Astrocyte (in vitro differentiated cells and primary cell): ENCODE measurements around the gene IGHMBP2. TPM values are rescaled to one million over a fixed set of nuclear protein-coding genes. Genes with fewer than 3 reads are reported as not detected.

Experiments used
- DNase-seq: peaks from one replicate; pipeline ENCODE4 v3.0.0-alpha.2; 2010; ENCODE audit warnings: low read depth
- FAIRE-seq: peaks from 2 replicates; lab custom pipeline; 2011; peaks lifted over from hg19 to GRCh38; lab: Jason Lieb, UNC
- H2AFZ ChIP-seq: 2 replicates; pipeline ENCODE4 v1.6.0; 2012; ENCODE audit warnings: low read depth, low read length, inconsistent platforms
- H3K27ac ChIP-seq: 2 replicates; pipeline ENCODE4 v1.5.1; 2011; ENCODE audit warnings: low read depth, low read length, inconsistent platforms
- H3K27me3 ChIP-seq: 2 replicates; pipeline ENCODE4 v1.6.0; 2011; ENCODE audit warnings: low read length, inconsistent platforms; ENCODE audit not compliant: insufficient read depth
- H3K36me3 ChIP-seq: 2 replicates; pipeline ENCODE4 v1.5.1; 2011; ENCODE audit warnings: low read length, inconsistent platforms; ENCODE audit not compliant: insufficient read depth
- H3K4me1 ChIP-seq: 2 replicates; pipeline ENCODE4 v1.5.1; 2011; ENCODE audit warnings: low read length, inconsistent platforms; ENCODE audit not compliant: insufficient read depth
- H3K4me2 ChIP-seq: 2 replicates; pipeline ENCODE4 v1.6.0; 2012; ENCODE audit warnings: low read length, inconsistent platforms
- H3K4me3 ChIP-seq: 2 replicates; pipeline ENCODE4 v1.5.1; 2011; ENCODE audit warnings: low read depth, mild to moderate bottlenecking, low read length, inconsistent platforms; ENCODE audit not compliant: insufficient read depth
- H3K79me2 ChIP-seq: 2 replicates; pipeline ENCODE4 v1.6.0; 2012; ENCODE audit warnings: mild to moderate bottlenecking, low read length, inconsistent platforms; ENCODE audit not compliant: insufficient read depth
- H3K9ac ChIP-seq: 2 replicates; pipeline ENCODE4 v1.6.0; 2012; ENCODE audit warnings: mild to moderate bottlenecking, low read length, inconsistent platforms
- H3K9me3 ChIP-seq: 2 replicates; pipeline ENCODE4 v1.5.1; 2012; ENCODE audit warnings: low read depth, mild to moderate bottlenecking, low read length, inconsistent platforms; ENCODE audit not compliant: insufficient read depth
- H4K20me1 ChIP-seq: 2 replicates; pipeline ENCODE4 v1.6.0; 2012; ENCODE audit warnings: low read length, inconsistent platforms; ENCODE audit not compliant: insufficient read depth
- H3K27ac Mint-ChIP-seq: one replicate; pipeline ENCODE4 v1.8.0; 2021; ENCODE audit warnings: mild to moderate bottlenecking, mixed read lengths; ENCODE audit not compliant: unreplicated experiment
- H3K27me3 Mint-ChIP-seq: one replicate; pipeline ENCODE4 v1.8.0; 2021; ENCODE audit warnings: low read depth, mixed read lengths; ENCODE audit not compliant: unreplicated experiment
- H3K36me3 Mint-ChIP-seq: one replicate; pipeline ENCODE4 v1.8.0; 2021; ENCODE audit warnings: low read depth, mixed read lengths; ENCODE audit not compliant: unreplicated experiment
- H3K4me1 Mint-ChIP-seq: one replicate; pipeline ENCODE4 v1.8.0; 2021; ENCODE audit warnings: low read depth, mixed read lengths; ENCODE audit not compliant: unreplicated experiment
- H3K4me3 Mint-ChIP-seq: one replicate; pipeline ENCODE4 v1.8.0; 2021; ENCODE audit warnings: mild to moderate bottlenecking, moderate library complexity, mixed read lengths; ENCODE audit not compliant: unreplicated experiment
- H3K9me3 Mint-ChIP-seq: one replicate; pipeline ENCODE4 v1.8.0; 2021; ENCODE audit warnings: mild to moderate bottlenecking, mixed read lengths; ENCODE audit not compliant: unreplicated experiment
- CTCF ChIP-seq: IDR thresholded peaks from 2 replicates; pipeline ENCODE4 v1.5.1; 2011; ENCODE audit warnings: low read depth, mild to moderate bottlenecking, inconsistent platforms, low read length, moderate library complexity; ENCODE audit not compliant: insufficient read depth
- EZH2 ChIP-seq: IDR thresholded peaks from 2 replicates; pipeline ENCODE4 v1.6.1; 2012; ENCODE audit warnings: mild to moderate bottlenecking, low read length, inconsistent platforms; ENCODE audit not compliant: insufficient read depth
- total RNA-seq: library from RNA; stranded (reverse); gene quantifications from 2 replicates; pipeline ENCODE4 v1.2.1, GENCODE V29; 2021

IGHMBP2 gene
- total RNA-seq, 1 donor from 2014 or later: 14.0 TPM

DNA sequence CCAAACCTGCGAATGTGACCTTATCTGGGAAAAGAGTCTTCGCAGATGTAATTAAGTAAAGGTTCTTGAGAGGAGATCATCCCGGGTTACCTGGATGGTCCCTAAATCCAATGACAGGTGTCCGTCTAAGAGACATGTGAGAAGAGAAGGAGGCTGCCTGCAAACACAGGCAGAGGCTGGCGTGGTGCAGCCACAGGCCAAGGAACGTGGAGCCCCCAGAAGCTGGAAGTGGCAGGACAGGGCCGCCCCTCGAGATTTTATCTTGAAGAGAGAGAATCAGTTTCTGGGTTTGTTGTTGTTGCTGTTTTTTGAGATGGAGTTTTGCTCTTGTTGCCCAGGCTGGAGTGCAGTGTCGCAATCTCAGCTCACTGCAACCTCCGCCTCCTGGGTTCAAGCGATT lies 43.5 kb downstream of the IGHMBP2 start:
- Mint-ChIP-seq H3K4me1 (peaks cover 12% of the 10 kb centered on the region), H3K27ac (peak overlapping the region; percentile 29), H3K36me3 (no peaks in the 10 kb centered on the region), H3K27me3 (peaks cover 4% of the 10 kb centered on the region), H3K9me3 (no peaks in the 10 kb centered on the region), H3K4me3 (no peak overlapping the region)
- Histone ChIP-seq H3K4me2 (no peak overlapping the region), H3K36me3 (no peaks in the 10 kb centered on the region), H3K79me2 (no peaks in the 10 kb centered on the region), H3K9me3 (no peaks in the 10 kb centered on the region), H3K27me3 (no peaks in the 10 kb centered on the region), H4K20me1 (no peaks in the 10 kb centered on the region), H3K27ac (no peak overlapping the region), H3K4me1 (peaks cover 7% of the 10 kb centered on the region), H2AFZ (no peak overlapping the region), H3K9ac (peak overlapping the region; percentile 72), H3K4me3 (no peak overlapping the region)
- TF ChIP-seq EZH2: no peak
- TF ChIP-seq CTCF: no peak
- no peak for DNase-seq
- no peak for FAIRE-seq

DNA sequence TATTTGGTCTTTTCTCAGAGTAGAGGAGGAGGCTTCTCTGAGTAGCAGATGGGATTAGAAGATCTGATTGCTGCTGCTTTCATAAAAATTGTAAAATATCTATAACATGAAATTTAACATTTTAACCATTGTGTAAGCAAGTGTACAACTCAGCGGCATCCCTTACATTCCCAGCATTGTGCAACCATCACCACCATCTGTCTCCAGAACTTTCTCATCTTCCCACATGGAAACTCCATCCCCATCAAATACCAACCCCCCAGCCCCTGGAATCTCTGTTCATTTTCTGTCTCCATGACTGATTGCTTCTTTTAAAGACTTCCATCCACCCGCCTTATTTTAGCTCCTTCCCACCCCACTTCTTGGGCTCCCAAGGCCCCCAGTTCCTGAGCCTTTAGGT lies 44.8 kb downstream of the IGHMBP2 start:
- no peaks in the 10 kb centered on the region for H3K9me3 Mint-ChIP-seq
- peaks cover 4% of the 10 kb centered on the region for H3K27me3 Mint-ChIP-seq
- no peak overlapping the region for H2AFZ ChIP-seq

More for the DNA sequence above, 44.8 kb downstream of the IGHMBP2 start:
- H3K27ac Mint-ChIP-seq: no peak overlapping the region
- H3K79me2 ChIP-seq: no peaks in the 10 kb centered on the region
- H3K27me3 ChIP-seq: no peaks in the 10 kb centered on the region
- TF ChIP-seq EZH2 (no peak), CTCF (no peak)
- H3K36me3 Mint-ChIP-seq: no peaks in the 10 kb centered on the region
- no peaks in the 10 kb centered on the region for H3K9me3 ChIP-seq
- DNase-seq: no peak
- no peak overlapping the region for H3K4me3 ChIP-seq
- no peak overlapping the region for H3K4me3 Mint-ChIP-seq
- H3K4me2 ChIP-seq: no peak overlapping the region
- no peak overlapping the region for H3K27ac ChIP-seq
- H4K20me1 ChIP-seq: no peaks in the 10 kb centered on the region
- no peaks in the 10 kb centered on the region for H3K36me3 ChIP-seq
- H3K9ac ChIP-seq: no peak overlapping the region
- FAIRE-seq: no peak
- peaks cover 10% of the 10 kb centered on the region for H3K4me1 Mint-ChIP-seq
- peaks cover 7% of the 10 kb centered on the region for H3K4me1 ChIP-seq
